Stimulated activated CD4-positive, alpha-beta T cell treated with anti-CD3 and anti-CD28 coated beads, TNF-alpha, amount 100 ng/mL, for 24 hours (primary cell): Measurements from ENCODE around the gene OR4P4.

Experiments used
- DNase-seq, 3 experiments: peaks; one replicate each; pipeline ENCODE4 v3.0.0-alpha.2; 2020; ENCODE audit warnings: low read depth in 3 of 3

OR4P4 gene

DNA sequence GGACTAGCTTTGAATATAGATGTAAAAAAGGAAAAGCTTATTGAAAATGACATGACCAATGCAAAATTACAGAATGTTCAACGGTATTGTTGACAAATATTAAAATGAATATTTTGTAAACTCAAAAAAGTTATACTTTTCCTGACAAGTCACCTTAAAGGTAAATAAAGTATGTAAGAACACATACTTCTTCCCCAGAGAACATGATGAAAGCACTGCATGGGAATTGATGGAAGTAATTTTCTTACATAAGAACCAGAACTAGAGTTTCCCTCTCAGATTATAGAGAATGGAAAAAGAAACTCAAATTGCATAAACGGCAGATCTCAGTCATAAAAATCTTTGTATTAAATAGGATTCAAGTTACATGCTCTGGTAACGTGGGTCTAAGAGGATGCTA is at the start of gene OR4P4:
OR4P4 (plus strand) TSS at position 301 of the 400 bp plus-strand sequence.
- DNase-seq, result no peak

DNA sequence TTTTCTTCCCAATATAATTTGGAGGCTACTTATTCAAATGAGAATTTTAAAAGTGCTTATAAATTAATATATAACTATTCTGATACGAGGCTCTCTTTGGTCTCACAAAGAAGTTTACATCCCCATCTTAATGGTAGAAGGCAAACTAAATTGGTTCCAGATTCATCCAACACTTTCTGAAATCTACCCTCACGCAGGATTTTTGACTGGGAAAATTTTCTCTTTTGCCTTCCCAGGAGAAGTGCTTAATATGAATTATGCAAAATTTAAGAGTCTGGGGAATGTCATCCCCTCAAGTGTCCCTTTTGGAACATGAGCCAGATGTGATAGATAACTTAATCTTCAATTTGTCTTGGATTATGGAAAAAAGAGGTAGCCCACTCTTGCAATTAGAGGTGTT is 27.4 kb upstream of the OR4P4 start, which contains the start of gene OR4C11:
OR4C11 (minus strand) TSS at position 101 of the 400 bp plus-strand sequence. CDS start 3,272 bp downstream, outside the sequence.
- DNase-seq, result no peak

GRCh38 chr11:55624531-55624930 is 10.4 kb upstream of the OR4P4 start:
- no peak for DNase-seq

- DNase-seq, result no peak
These were observed 13.1 kb downstream of the OR4P4 start, which contains the start of gene OR4S2 for GRCh38 chr11:55648027-55648426. OR4S2 (plus strand) TSS chr11:55648327; CDS start chr11:55650904, 2,577 bp downstream.

- DNase-seq, result no peak
These were observed 17.6 kb downstream of the OR4P4 start for GRCh38 chr11:55652560-55652959.

DNA sequence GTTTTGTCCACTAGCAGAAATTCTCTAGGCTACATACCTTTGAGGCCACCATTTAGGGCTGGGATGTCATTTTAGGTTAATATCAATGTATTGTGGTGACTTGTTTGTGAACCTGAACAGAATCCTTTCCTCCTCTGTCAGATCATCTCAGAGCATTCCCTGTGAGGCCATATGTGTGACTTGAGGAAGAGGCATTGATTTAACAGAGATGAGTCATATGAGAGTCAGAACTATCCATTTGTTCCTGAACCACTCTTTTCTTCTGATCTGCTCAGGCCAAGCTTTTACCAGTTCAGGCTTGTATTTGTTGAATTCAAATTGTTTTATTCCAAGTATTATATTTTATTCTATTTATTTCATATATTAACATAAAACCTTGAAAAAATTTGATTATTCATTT is 20.2 kb downstream of the OR4P4 start:
- DNase-seq, result no peak

DNA sequence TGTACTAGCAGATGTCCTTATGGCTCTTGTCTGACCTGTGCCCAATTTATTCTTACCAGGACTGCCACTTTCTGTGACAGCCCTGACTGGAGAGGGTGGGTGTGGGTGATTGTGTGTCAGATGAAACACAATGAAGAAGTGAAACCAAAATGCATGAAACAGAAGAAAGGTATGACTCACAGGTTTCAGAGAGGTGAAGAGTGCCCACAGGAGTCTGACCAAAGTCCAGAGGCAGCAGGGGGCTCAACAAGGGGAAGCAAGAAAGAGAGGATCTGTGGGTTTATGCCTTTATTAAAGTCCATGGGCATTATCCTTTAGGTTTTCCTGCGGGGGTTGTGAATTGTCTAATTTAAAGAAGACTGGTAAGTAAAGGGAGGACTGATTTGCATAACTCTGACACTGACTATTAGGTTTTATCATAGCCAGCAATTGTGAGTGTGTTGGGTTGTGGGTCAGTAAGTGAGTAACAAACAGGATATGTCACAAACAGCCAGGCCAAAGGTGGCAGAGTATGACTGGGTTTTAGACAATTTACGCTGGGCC is 23.2 kb downstream of the OR4P4 start:
- DNase-seq, result no peak

GRCh38 chr11:55658608-55659007 is 23.7 kb downstream of the OR4P4 start:
- no peak for DNase-seq

GRCh38 chr11:55661901-55662300 is 27.0 kb downstream of the OR4P4 start, which contains the start of gene OR4C6:
OR4C6 (plus strand) TSS chr11:55662201; CDS start chr11:55665167, 2,966 bp downstream.
- no peak for DNase-seq

- no peak for DNase-seq
These were observed 34.5 kb downstream of the OR4P4 start for GRCh38 chr11:55669376-55669775.

GRCh38 chr11:55673860-55674259 is 38.9 kb downstream of the OR4P4 start:
- DNase-seq, result no peak
